ENCODE results near the gene SLC7A8.

SLC7A8 gene

GRCh38 chr14:23113431-23114119, 69.9 kb downstream of the SLC7A8 start (continued):
- TF ChIP-seq EGR2 (tag by site-specific recombination; IDR thresholded peaks at IDR 0.05; ENCODE audit: low read depth): no peak
- no peak for TF ChIP-seq ZBTB8A (tag by site-specific recombination; IDR thresholded peaks at IDR 0.05)
- TF ChIP-seq ZNF530 (tag by site-specific recombination; IDR thresholded peaks at IDR 0.05; ENCODE audit: low read depth): no peak
- TF ChIP-seq MEIS1 (CRISPR knock-in tag; IDR thresholded peaks at IDR 0.05; ENCODE audit: borderline replicate concordance): no peak
- TF ChIP-seq ZNF623 (tag by site-specific recombination; IDR thresholded peaks at IDR 0.05): no peak
- TF ChIP-seq ZNF449 (tag by site-specific recombination; IDR thresholded peaks at IDR 0.05): no peak
- TF ChIP-seq SP3 (tag by site-specific recombination; IDR thresholded peaks at IDR 0.05): no peak

DNA sequence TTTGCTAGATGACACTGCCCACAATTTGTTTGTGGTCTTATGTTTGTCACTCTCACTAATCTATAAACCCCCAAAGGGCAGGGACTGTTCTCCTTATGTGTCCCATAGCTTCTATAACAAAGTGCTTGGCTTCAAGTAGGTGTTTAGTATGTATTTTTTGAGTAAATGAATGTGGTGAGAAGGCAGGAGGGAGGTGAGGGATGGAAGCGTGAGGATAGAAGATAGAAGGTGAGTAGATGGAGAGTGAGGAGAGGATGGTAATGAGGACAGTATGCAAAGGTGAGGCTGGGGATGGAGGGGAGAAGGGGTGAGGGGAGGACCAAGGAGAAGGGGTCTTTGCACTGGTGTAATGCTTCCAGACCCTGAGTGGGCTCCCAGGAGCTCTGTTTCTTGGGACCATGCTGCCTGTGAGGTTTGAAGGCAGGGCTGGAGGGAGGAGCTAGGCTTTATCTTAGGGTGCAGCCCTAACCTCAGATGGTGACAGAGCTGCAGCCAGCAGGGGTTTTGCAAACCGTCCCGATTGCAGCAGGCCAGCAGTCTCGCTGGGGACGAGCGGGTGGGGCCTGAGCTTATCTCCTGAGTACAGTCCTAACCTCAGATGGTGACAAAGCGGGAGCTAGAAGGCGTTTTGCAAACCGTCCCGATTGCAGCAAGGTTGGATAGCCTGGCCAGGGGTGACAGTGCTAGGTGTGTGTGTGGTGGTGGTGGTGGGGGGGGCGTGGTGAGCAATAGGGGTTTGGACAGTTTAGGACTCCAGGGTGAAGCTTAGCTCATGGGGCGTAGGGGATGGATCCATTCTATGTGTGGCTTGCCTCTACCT, 70.9 kb downstream of the SLC7A8 start:
- CTCF ChIA-PET: interaction anchor here (0.6 to 5.7 kb wide), 10 partner anchors 8 to 267 kb away, joined by 3 to 35 read pairs (median 4); partner anchors contain the start of genes ACIN1 and C14orf119
- H3K36me3 ChIP-seq (ENCODE audit: control insufficient read depth in 2 of 2, insufficient read depth in 1 of 2, low read length in 2 of 2): no peaks in the 10 kb centered on the region
- H3K4me3 ChIP-seq (ENCODE audit: low read depth, low read length): no peak overlapping the region
- H3K4me1 ChIP-seq (ENCODE audit: control insufficient read depth, insufficient read depth, low read length): no peaks in the 10 kb centered on the region; the same call in 1 of the 2 replicates
- H3K27ac ChIP-seq (ENCODE audit: extremely low read depth, low read depth, low read length): no peak overlapping the region
- no peaks in the 10 kb centered on the region for H3K9me3 ChIP-seq (ENCODE audit: control insufficient read depth, insufficient read depth, low read depth, low read length)
- POLR2A ChIA-PET: interaction anchor here (0.6 to 2.4 kb wide), 3 partner anchors 18 to 456 kb away, joined by 3 to 8 read pairs (median 3); partner anchors contain the start of genes ACIN1, AJUBA and C14orf119
- no peak for TF ChIP-seq ZNF544 (tag by site-specific recombination; IDR thresholded peaks at IDR 0.05)
- 0 out of 2 replicates have a peak, but pooled peaks have one; percentile 15 for TF ChIP-seq KLF17 (tag by site-specific recombination; IDR thresholded peaks at IDR 0.05)
- TF ChIP-seq, protein P1, sequence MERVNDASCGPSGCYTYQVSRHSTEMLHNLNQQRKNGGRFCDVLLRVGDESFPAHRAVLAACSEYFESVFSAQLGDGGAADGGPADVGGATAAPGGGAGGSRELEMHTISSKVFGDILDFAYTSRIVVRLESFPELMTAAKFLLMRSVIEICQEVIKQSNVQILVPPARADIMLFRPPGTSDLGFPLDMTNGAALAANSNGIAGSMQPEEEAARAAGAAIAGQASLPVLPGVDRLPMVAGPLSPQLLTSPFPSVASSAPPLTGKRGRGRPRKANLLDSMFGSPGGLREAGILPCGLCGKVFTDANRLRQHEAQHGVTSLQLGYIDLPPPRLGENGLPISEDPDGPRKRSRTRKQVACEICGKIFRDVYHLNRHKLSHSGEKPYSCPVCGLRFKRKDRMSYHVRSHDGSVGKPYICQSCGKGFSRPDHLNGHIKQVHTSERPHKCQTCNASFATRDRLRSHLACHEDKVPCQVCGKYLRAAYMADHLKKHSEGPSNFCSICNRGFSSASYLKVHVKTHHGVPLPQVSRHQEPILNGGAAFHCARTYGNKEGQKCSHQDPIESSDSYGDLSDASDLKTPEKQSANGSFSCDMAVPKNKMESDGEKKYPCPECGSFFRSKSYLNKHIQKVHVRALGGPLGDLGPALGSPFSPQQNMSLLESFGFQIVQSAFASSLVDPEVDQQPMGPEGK (tag by site-specific recombination; IDR thresholded peaks at IDR 0.05): peak; percentile 40; the same call in 1 of the 2 replicates
- TF ChIP-seq ZNF704 (tag by site-specific recombination; IDR thresholded peaks at IDR 0.05): no peak
- TF ChIP-seq ZNF48 (tag by site-specific recombination; IDR thresholded peaks at IDR 0.05): no peak
- peak; percentile 56 for TF ChIP-seq ZNF366 (tag by site-specific recombination; conservative IDR thresholded peaks at IDR 0.05)
- peak; percentile 47; the same call in 1 of the 2 replicates for TF ChIP-seq ZEB2 (tag by site-specific recombination; IDR thresholded peaks at IDR 0.05)
